ENCODE results near the gene SV2C. TPM values are rescaled to one million over a fixed set of nuclear protein-coding genes. Genes with fewer than 3 reads are reported as not detected.

SV2C gene
- total and polyA plus RNA-seq, 8 donors: 0.13 to 30.8 (median 1.4) TPM; not detected in 2

GRCh38 chr5:76111477-76112174, 28.4 kb downstream of the SV2C start:
- intact Hi-C loops (cut with DNase I; ENCODE audit: low total_unique reads): no loop called here
- peak in 1 of 2 donors; percentile 18 for DNase-seq
- Histone ChIP-seq H3K27me3 (no peaks in the 10 kb centered on the region), H3K36me3 (no peaks in the 10 kb centered on the region), H3K27ac (peak overlapping the region in 1 of 5 donors; percentile 59), H3K9me3 (no peaks in the 10 kb centered on the region), H3K4me3 (no peak overlapping the region), H3K4me1 (peaks cover 4 to 19% (median 12%) of the 10 kb centered on the region in 4 donors)
- WGBS, 5 donors: 36 to 52% (median 43%) methylated on average over 7 of the region's 7 CpGs
- peak in 1 of 3 donors; percentile 25 for TF ChIP-seq POLR2AphosphoS5 (IDR thresholded peaks at IDR 0.05)
- TF ChIP-seq POLR2A (IDR thresholded peaks at IDR 0.05): no peak

GRCh38 chr5:76113103-76113502, 29.9 kb downstream of the SV2C start:
- no peak for DNase-seq
- intact Hi-C loops (cut with DNase I; ENCODE audit: low total_unique reads): no loop called here
- Histone ChIP-seq H3K36me3 (no peaks in the 10 kb centered on the region), H3K4me3 (no peak overlapping the region), H3K4me1 (peaks cover 4 to 19% (median 12%) of the 10 kb centered on the region in 4 donors), H3K27ac (no peak overlapping the region), H3K27me3 (no peaks in the 10 kb centered on the region), H3K9me3 (no peaks in the 10 kb centered on the region)
- WGBS, 5 donors: 48 to 69% (median 63%) methylated on average over 4 of the region's 4 CpGs
- TF ChIP-seq CTCF (IDR thresholded peaks at IDR 0.05): no peak
- peak in 1 of 3 donors; percentile 18 for TF ChIP-seq POLR2AphosphoS5 (IDR thresholded peaks at IDR 0.05)

DNA sequence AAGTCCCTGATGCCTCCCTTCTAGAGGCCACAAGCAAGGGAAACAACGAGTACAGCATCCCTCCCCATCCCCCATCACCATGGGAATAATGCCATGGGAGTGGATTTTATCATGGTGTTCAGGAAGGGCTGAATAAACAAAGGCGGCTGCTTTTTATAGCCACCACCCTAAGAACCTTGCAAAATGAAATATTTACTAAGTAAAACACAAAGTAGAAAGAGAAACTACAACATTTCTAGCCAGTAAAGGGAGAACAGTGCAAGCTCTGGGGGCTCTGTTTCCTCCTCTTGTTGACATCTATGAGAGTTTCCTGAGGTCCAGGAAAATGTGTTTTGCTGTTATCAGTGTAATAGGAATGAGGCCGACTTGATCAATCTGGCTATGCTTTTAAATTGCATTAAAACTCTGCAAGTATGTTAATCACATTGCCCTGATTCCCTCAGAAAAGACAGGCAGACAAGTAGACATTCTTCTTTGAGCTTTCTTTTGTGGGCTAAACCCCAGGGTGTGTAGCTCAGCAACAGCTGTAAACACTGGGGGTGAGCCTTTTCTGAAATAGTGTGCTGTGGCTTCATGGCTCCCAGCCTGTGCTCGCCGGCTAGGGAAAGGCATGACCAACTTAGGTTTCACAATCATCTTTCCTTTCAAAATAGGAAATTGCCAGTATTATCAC, 31.1 kb downstream of the SV2C start:
- peak; percentile 66 to 75 for DNase-seq
- H3K27ac ChIP-seq: peak overlapping the region in 4 of 5 donors; percentile 47 to 85 (median 62)
- no peaks in the 10 kb centered on the region for H3K27me3 ChIP-seq
- WGBS, 5 donors: 12 to 25% (median 18%) methylated on average over 5 of the region's 5 CpGs
- H3K4me3 ChIP-seq: no peak overlapping the region
- H3K4me1 ChIP-seq: peaks cover 4 to 19% (median 12%) of the 10 kb centered on the region in 4 donors
- H3K9me3 ChIP-seq: no peaks in the 10 kb centered on the region
- intact Hi-C loops (cut with DNase I; ENCODE audit: low total_unique reads): no loop called here
- H3K36me3 ChIP-seq: no peaks in the 10 kb centered on the region
- TF ChIP-seq EP300 (IDR thresholded peaks at IDR 0.05) (no peak), POLR2AphosphoS5 (IDR thresholded peaks at IDR 0.05) (peak in 2 of 3 donors; percentile 29 to 52)

GRCh38 chr5:76125346-76125745, 42.2 kb downstream of the SV2C start:
- no peaks in the 10 kb centered on the region for H3K9me3 ChIP-seq

DNA sequence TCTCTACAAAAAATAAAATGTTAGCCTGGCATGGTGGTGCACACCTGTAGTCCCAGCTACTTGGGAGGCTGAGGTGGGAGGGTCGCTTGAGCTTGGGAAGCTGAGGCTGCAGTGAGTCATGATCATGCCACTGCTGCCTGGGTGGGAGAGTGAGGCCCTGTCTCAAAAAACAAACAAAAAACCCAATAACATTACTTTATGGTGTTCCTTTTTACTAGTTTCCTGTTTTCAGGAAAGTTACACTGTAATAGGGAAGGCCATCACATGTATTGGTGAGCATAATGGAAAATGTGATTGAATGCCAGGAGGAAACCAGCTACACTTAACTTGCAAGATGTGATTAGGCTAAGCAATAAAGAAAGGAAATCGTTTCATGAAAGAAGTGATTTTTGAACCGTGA, 42.7 kb downstream of the SV2C start:
- no peaks in the 10 kb centered on the region for H3K4me1 ChIP-seq
- WGBS, 5 donors: 70 to 83% (median 80%) methylated on average over 3 of the region's 3 CpGs
- TF ChIP-seq POLR2AphosphoS5 (IDR thresholded peaks at IDR 0.05) (no peak), EP300 (IDR thresholded peaks at IDR 0.05) (no peak)
- H3K27me3 ChIP-seq: peaks cover 0 to 6% (median 0%) of the 10 kb centered on the region in 3 donors
- intact Hi-C loops (cut with DNase I; ENCODE audit: low total_unique reads): no loop called here
- H3K36me3 ChIP-seq: no peaks in the 10 kb centered on the region
- H3K9me3 ChIP-seq: no peaks in the 10 kb centered on the region
- no peak overlapping the region for H3K4me3 ChIP-seq
- DNase-seq: no peak
- no peak overlapping the region for H3K27ac ChIP-seq

More at GRCh38 chr5:76125346-76125745, 42.2 kb downstream of the SV2C start:
- intact Hi-C loops (cut with DNase I; ENCODE audit: low total_unique reads): no loop called here
- TF ChIP-seq POLR2AphosphoS5 (IDR thresholded peaks at IDR 0.05): no peak
- TF ChIP-seq POLR2A (IDR thresholded peaks at IDR 0.05): no peak
- TF ChIP-seq EP300 (IDR thresholded peaks at IDR 0.05): no peak
- no peak for TF ChIP-seq CTCF (IDR thresholded peaks at IDR 0.05)
- no peak for DNase-seq
- H3K27ac ChIP-seq: no peak overlapping the region
- no peaks in the 10 kb centered on the region for H3K36me3 ChIP-seq
- peaks cover 0 to 6% (median 0%) of the 10 kb centered on the region in 3 donors for H3K27me3 ChIP-seq
- no peak overlapping the region for H3K4me3 ChIP-seq
- no peaks in the 10 kb centered on the region for H3K4me1 ChIP-seq
